Measurements from ENCODE around the gene NRCAM.

- TF ChIP-seq, protein P1, sequence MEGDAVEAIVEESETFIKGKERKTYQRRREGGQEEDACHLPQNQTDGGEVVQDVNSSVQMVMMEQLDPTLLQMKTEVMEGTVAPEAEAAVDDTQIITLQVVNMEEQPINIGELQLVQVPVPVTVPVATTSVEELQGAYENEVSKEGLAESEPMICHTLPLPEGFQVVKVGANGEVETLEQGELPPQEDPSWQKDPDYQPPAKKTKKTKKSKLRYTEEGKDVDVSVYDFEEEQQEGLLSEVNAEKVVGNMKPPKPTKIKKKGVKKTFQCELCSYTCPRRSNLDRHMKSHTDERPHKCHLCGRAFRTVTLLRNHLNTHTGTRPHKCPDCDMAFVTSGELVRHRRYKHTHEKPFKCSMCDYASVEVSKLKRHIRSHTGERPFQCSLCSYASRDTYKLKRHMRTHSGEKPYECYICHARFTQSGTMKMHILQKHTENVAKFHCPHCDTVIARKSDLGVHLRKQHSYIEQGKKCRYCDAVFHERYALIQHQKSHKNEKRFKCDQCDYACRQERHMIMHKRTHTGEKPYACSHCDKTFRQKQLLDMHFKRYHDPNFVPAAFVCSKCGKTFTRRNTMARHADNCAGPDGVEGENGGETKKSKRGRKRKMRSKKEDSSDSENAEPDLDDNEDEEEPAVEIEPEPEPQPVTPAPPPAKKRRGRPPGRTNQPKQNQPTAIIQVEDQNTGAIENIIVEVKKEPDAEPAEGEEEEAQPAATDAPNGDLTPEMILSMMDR (IDR thresholded peaks at IDR 0.05): no peak
- no peak for TF ChIP-seq EZH2 (IDR thresholded peaks at IDR 0.05; ENCODE audit: borderline replicate concordance, insufficient read depth, low read depth, low read length, poor library complexity, severe bottlenecking)
These were observed 335.3 kb downstream of the NRCAM start for GRCh38 chr7:108120933-108121332.

All from B cell (primary cell).